Mesenchymal stem cell (in vitro differentiated cells and primary cell): Measurements from ENCODE around the gene ALDH3B1.
"Not testable (repeated sequence)": the region's sequence is repeated elsewhere in the genome, so short reads cannot be mapped to it uniquely, and the experiment has no call there.

ENCODE experiments used
- DNase-seq: peaks from one replicate; pipeline ENCODE4 v3.0.0-alpha.2; 2013
- H2AFZ ChIP-seq: one replicate; pipeline ENCODE4 v1.6.1; 2013; ENCODE audit warnings: low read depth, mild to moderate bottlenecking, control low read depth, inconsistent platforms, low read length, moderate library complexity
- H2AK5ac ChIP-seq: 2 replicates; pipeline ENCODE4 v1.6.1; 2013; ENCODE audit warnings: low read length, moderate library complexity, mild to moderate bottlenecking, inconsistent platforms; ENCODE audit not compliant: severe bottlenecking
- H2BK120ac ChIP-seq: one replicate; pipeline ENCODE4 v1.6.1; 2013; ENCODE audit warnings: low read depth, mild to moderate bottlenecking, inconsistent platforms, low read length, moderate library complexity
- H2BK12ac ChIP-seq, 2 experiments: one replicate each; pipeline ENCODE4 v1.6.1; 2013; ENCODE audit warnings: inconsistent platforms in 2 of 2, low read length in 2 of 2, mild to moderate bottlenecking in 2 of 2, moderate library complexity in 2 of 2, control low read depth in 1 of 2
- H2BK15ac ChIP-seq: one replicate; pipeline ENCODE4 v1.6.1; 2013; ENCODE audit warnings: mild to moderate bottlenecking, low read depth, inconsistent platforms; ENCODE audit not compliant: poor library complexity, severe bottlenecking
- H2BK5ac ChIP-seq: 2 replicates; pipeline ENCODE4 v1.6.1; 2013; ENCODE audit warnings: low read depth, mild to moderate bottlenecking, low read length, control low read depth, inconsistent platforms; ENCODE audit not compliant: poor library complexity, severe bottlenecking
- H3K14ac ChIP-seq, 2 experiments: one replicate each; pipeline ENCODE4 v1.6.1; 2013; ENCODE audit warnings: inconsistent platforms in 2 of 2, low read length in 2 of 2, control low read depth in 1 of 2, mild to moderate bottlenecking in 1 of 2, moderate library complexity in 1 of 2
- H3K18ac ChIP-seq, 2 experiments: one replicate each; pipeline ENCODE4 v1.6.1; 2013; ENCODE audit warnings: inconsistent platforms in 2 of 2, low read length in 2 of 2, control low read depth in 1 of 2, low read depth in 1 of 2, mild to moderate bottlenecking in 1 of 2
- H3K23ac ChIP-seq, 2 experiments: one replicate each; pipeline ENCODE4 v1.6.1; 2013; ENCODE audit warnings: inconsistent platforms in 2 of 2, low read length in 2 of 2, mild to moderate bottlenecking in 2 of 2, moderate library complexity in 2 of 2, control low read depth in 1 of 2
- H3K27ac ChIP-seq: 2 replicates; pipeline ENCODE4 v1.5.1; 2013; ENCODE audit warnings: mild to moderate bottlenecking, moderate library complexity, low read length, control low read depth, inconsistent platforms; ENCODE audit not compliant: poor library complexity, severe bottlenecking
- H3K27me3 ChIP-seq, 2 experiments: 2 replicates each; pipeline versions ENCODE4 v1.6.1 to v1.7.0; 2013; ENCODE audit warnings: low read length in 2 of 2, mild to moderate bottlenecking in 2 of 2, moderate library complexity in 2 of 2, control low read depth in 1 of 2, inconsistent platforms in 1 of 2; ENCODE audit not compliant: control insufficient read depth in 1 of 2, insufficient read depth in 1 of 2
- H3K36me3 ChIP-seq, 2 experiments: 2 replicates each; pipeline versions ENCODE4 v1.6.1 to v1.7.0; 2013; ENCODE audit warnings: low read length in 2 of 2, control low read depth in 1 of 2, inconsistent platforms in 1 of 2, low read depth in 1 of 2, mild to moderate bottlenecking in 1 of 2; ENCODE audit not compliant: insufficient read depth in 2 of 2, control insufficient read depth in 1 of 2
- H3K4ac ChIP-seq, 2 experiments: one replicate each; pipeline ENCODE4 v1.6.1; 2013; ENCODE audit warnings: inconsistent platforms in 2 of 2, low read length in 2 of 2, mild to moderate bottlenecking in 2 of 2, moderate library complexity in 2 of 2, control low read depth in 1 of 2, low read depth in 1 of 2
- H3K4me1 ChIP-seq: 2 replicates; pipeline ENCODE4 v1.6.1; 2013; ENCODE audit warnings: low read depth, low read length, control low read depth; ENCODE audit not compliant: control insufficient read depth, insufficient read depth
- H3K4me2 ChIP-seq: 2 replicates; pipeline ENCODE4 v1.6.1; 2013; ENCODE audit warnings: low read length, mild to moderate bottlenecking, inconsistent platforms; ENCODE audit not compliant: poor library complexity, severe bottlenecking
- H3K4me3 ChIP-seq, 2 experiments: 2 replicates each; pipeline versions ENCODE4 v1.5.1 to v1.7.0; 2013; ENCODE audit warnings: low read length in 2 of 2, mild to moderate bottlenecking in 2 of 2, control low read depth in 1 of 2, low read depth in 1 of 2; ENCODE audit not compliant: insufficient read depth in 1 of 2
- H3K79me1 ChIP-seq: replicated peaks from 2 replicates; pipeline ENCODE4 v1.6.1; 2013; ENCODE audit warnings: mild to moderate bottlenecking, control low read depth, low read length, inconsistent platforms; ENCODE audit not compliant: poor library complexity, severe bottlenecking
- H3K9ac ChIP-seq: 2 replicates; pipeline ENCODE4 v1.7.0; 2013; ENCODE audit warnings: mild to moderate bottlenecking, low read length, moderate library complexity
- H3K9me3 ChIP-seq: 2 replicates; pipeline ENCODE4 v1.7.0; 2013; ENCODE audit warnings: mild to moderate bottlenecking, low read length; ENCODE audit not compliant: control insufficient read depth
- H4K8ac ChIP-seq: one replicate; pipeline ENCODE4 v1.6.1; 2013; ENCODE audit warnings: inconsistent platforms, mild to moderate bottlenecking, low read length, moderate library complexity
- H4K91ac ChIP-seq: one replicate; pipeline ENCODE4 v1.6.1; 2013; ENCODE audit warnings: mild to moderate bottlenecking, low read length, inconsistent platforms
- WGBS: methylation state at CpG from one replicate; pipeline ENCODE4 v1.1.7; 2013; ENCODE audit warnings: mixed read lengths; 5-methylcytosine and 5-hydroxymethylcytosine counted together

Gene ALDH3B1

GRCh38 chr11:67965830-67966348 lies 44.2 kb upstream of the ALDH3B1 start:
- not testable (repeated sequence) for H3K79me1 ChIP-seq, H3K36me3 ChIP-seq, H3K9me3 ChIP-seq, H3K27ac ChIP-seq, H3K18ac ChIP-seq, H2BK15ac ChIP-seq, H2AK5ac ChIP-seq, H4K8ac ChIP-seq, H3K4ac ChIP-seq, H2AFZ ChIP-seq, H3K4me3 ChIP-seq, H3K14ac ChIP-seq, H2BK120ac ChIP-seq, H3K4me2 ChIP-seq, H4K91ac ChIP-seq, H3K23ac ChIP-seq, H2BK12ac ChIP-seq, H3K27me3 ChIP-seq, H3K4me1 ChIP-seq, DNase-seq, H2BK5ac ChIP-seq, H3K9ac ChIP-seq
- 96% methylated on average over 18 of the region's 19 CpGs for WGBS

- H2BK5ac ChIP-seq, H3K4ac ChIP-seq, H2BK120ac ChIP-seq, H3K4me1 ChIP-seq, H3K4me2 ChIP-seq, H2BK15ac ChIP-seq, H4K91ac ChIP-seq, H3K4me3 ChIP-seq, H3K27ac ChIP-seq, H4K8ac ChIP-seq, H3K23ac ChIP-seq, H2AK5ac ChIP-seq, H3K36me3 ChIP-seq, DNase-seq, H3K9me3 ChIP-seq, H3K9ac ChIP-seq, H2AFZ ChIP-seq, H3K18ac ChIP-seq, H2BK12ac ChIP-seq, H3K79me1 ChIP-seq, H3K14ac ChIP-seq: not testable (repeated sequence)
- 87% methylated on average over 12 of the region's 12 CpGs for WGBS
- H3K27me3 ChIP-seq: peaks cover 0 to 26% of the 10 kb centered on the region in 2 experiments
Measured at GRCh38 chr11:67974746-67975145, 35.4 kb upstream of the ALDH3B1 start.

- H2BK15ac ChIP-seq, H3K4ac ChIP-seq, H3K4me1 ChIP-seq, H2AK5ac ChIP-seq, H3K27ac ChIP-seq, H3K14ac ChIP-seq, H3K18ac ChIP-seq, H2BK120ac ChIP-seq, H3K23ac ChIP-seq, H3K79me1 ChIP-seq, H3K4me3 ChIP-seq, H3K4me2 ChIP-seq, H3K9me3 ChIP-seq, H2AFZ ChIP-seq, H4K8ac ChIP-seq, H4K91ac ChIP-seq, H2BK12ac ChIP-seq, H3K36me3 ChIP-seq, H2BK5ac ChIP-seq, H3K9ac ChIP-seq, DNase-seq: not testable (repeated sequence)
- peaks cover 4 to 34% of the 10 kb centered on the region in 2 experiments for H3K27me3 ChIP-seq
- WGBS: 52% methylated on average over 13 of the region's 17 CpGs
Measured at GRCh38 chr11:67978766-67979418, 31.2 kb upstream of the ALDH3B1 start.

DNA sequence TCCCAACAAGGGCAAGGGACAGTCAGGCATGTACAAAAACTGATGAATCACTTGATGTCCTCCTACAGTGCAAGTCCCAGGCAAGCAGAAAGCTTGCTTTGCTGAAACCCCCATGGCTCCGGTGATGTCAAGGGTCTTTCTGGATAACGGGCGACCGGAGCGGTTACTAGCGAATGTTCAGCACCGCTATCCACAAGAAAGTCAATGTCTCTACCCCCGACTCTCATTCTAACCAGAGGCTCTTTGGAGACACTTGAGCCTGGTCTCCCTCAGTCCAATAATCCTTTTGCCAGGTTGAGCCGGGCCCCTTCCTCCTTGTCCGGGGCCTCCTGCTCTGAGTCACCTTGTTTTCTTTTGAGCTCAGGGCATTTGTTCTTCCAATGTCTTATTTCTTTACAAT lies 28.9 kb upstream of the ALDH3B1 start:
- H3K9ac ChIP-seq, H3K4me3 ChIP-seq, H4K8ac ChIP-seq, H2BK120ac ChIP-seq, DNase-seq, H3K14ac ChIP-seq, H3K18ac ChIP-seq, H3K4me1 ChIP-seq, H3K4me2 ChIP-seq, H3K36me3 ChIP-seq, H3K79me1 ChIP-seq, H2BK15ac ChIP-seq, H3K23ac ChIP-seq, H2BK5ac ChIP-seq, H3K9me3 ChIP-seq, H2AFZ ChIP-seq, H2AK5ac ChIP-seq, H3K27ac ChIP-seq, H3K4ac ChIP-seq, H4K91ac ChIP-seq, H2BK12ac ChIP-seq: not testable (repeated sequence)
- 89% methylated on average over 10 of the region's 10 CpGs for WGBS
- peaks cover 4 to 29% of the 10 kb centered on the region in 2 experiments for H3K27me3 ChIP-seq
